IPS-11a (cell line): ENCODE results near the gene TAF7L.

Experiments
- H3K4me3 ChIP-seq: one replicate; pipeline ENCODE4 v1.5.1; 2013; ENCODE audit warnings: low read depth, low read length, control low read depth

Gene TAF7L

GRCh38 chrX:101223226-101223625 is 67.9 kb downstream of the TAF7L start:
- H3K4me3 ChIP-seq = no peak overlapping the region

- H3K4me3 ChIP-seq = no peak overlapping the region
Measured at GRCh38 chrX:101220662-101221260, 70.4 kb downstream of the TAF7L start.

GRCh38 chrX:101219864-101220346 is 71.2 kb downstream of the TAF7L start:
- H3K4me3 ChIP-seq = no peak overlapping the region

GRCh38 chrX:101219116-101219863 is 71.8 kb downstream of the TAF7L start, which contains the start of gene DRP2:
TSS of gene DRP2 (plus strand) at chrX:101219786. CDS start at chrX:101231648, 11,862 bp downstream.
- no peak within 1 kb of the TSS for H3K4me3 ChIP-seq
